ES-I3 (cell line): ENCODE measurements around the gene AGPAT1.
"Not testable (repeated sequence)": the region's sequence is repeated elsewhere in the genome, so short reads cannot be mapped to it uniquely, and the experiment has no call there.

ENCODE experiments used
- H3K36me3 ChIP-seq: 2 replicates; pipeline ENCODE4 v1.6.1; 2013; ENCODE audit warnings: mild to moderate bottlenecking, low read length, control low read depth, moderate library complexity; ENCODE audit not compliant: insufficient read depth
- H3K4me1 ChIP-seq: 2 replicates; pipeline ENCODE4 v1.6.1; 2013; ENCODE audit warnings: mild to moderate bottlenecking, control low read depth, low read length; ENCODE audit not compliant: insufficient read depth
- H3K9ac ChIP-seq: 2 replicates; pipeline ENCODE4 v1.6.1; 2013; ENCODE audit warnings: low read depth, mild to moderate bottlenecking, low read length, moderate library complexity
- H3K9me3 ChIP-seq: 2 replicates; pipeline ENCODE4 v1.6.1; 2013; ENCODE audit warnings: mild to moderate bottlenecking, low read length, moderate library complexity; ENCODE audit not compliant: control insufficient read depth, insufficient read depth

Gene AGPAT1

GRCh38 chr6:32175711-32176475, at the start of gene AGPAT1:
Gene AGPAT1, minus strand, starts transcription at chr6:32176084. Its CDS starts 4,588 bp downstream, at chr6:32171496.
- Histone ChIP-seq H3K9me3 (no peaks in the 10 kb centered on the region), H3K4me1 (peaks cover 19% of the 10 kb centered on the region), H3K36me3 (peaks cover 5% of the 10 kb centered on the region; the same call in 1 of the 2 replicates), H3K9ac (peak within 1 kb of the TSS; percentile 96)

GRCh38 chr6:32224696-32225095, 48.8 kb upstream of the AGPAT1 start:
- Histone ChIP-seq H3K9me3 (no peaks in the 10 kb centered on the region; the same call in 1 of the 2 replicates), H3K4me1 (peaks cover 15% of the 10 kb centered on the region; the same call in 1 of the 2 replicates), H3K9ac (no peak overlapping the region), H3K36me3 (no peaks in the 10 kb centered on the region)

- H3K9me3 ChIP-seq: no peaks in the 10 kb centered on the region; the same call in 1 of the 2 replicates
- H3K9ac ChIP-seq: no peak within 1 kb of the TSS
- no peaks in the 10 kb centered on the region for H3K36me3 ChIP-seq
- peaks cover 15% of the 10 kb centered on the region; the same call in 1 of the 2 replicates for H3K4me1 ChIP-seq
Measured at GRCh38 chr6:32223258-32224235, 47.7 kb upstream of the AGPAT1 start, which contains the start of gene NOTCH4. Gene NOTCH4, minus strand, starts transcription at chr6:32224067. Its CDS starts 139 bp downstream, at chr6:32223928.

- no peaks in the 10 kb centered on the region for H3K36me3 ChIP-seq
- no peak overlapping the region for H3K9ac ChIP-seq
- no peaks in the 10 kb centered on the region; the same call in 1 of the 2 replicates for H3K9me3 ChIP-seq
- peaks cover 15% of the 10 kb centered on the region; the same call in 1 of the 2 replicates for H3K4me1 ChIP-seq
Measured at GRCh38 chr6:32222333-32223230, 46.7 kb upstream of the AGPAT1 start.

- Histone ChIP-seq H3K36me3 (no peaks in the 10 kb centered on the region), H3K9me3 (no peaks in the 10 kb centered on the region), H3K4me1 (peaks cover 15% of the 10 kb centered on the region; the same call in 1 of the 2 replicates), H3K9ac (no peak overlapping the region)
Measured at GRCh38 chr6:32220021-32220420, 44.1 kb upstream of the AGPAT1 start.

GRCh38 chr6:32218167-32218566, 42.3 kb upstream of the AGPAT1 start:
- Histone ChIP-seq H3K9me3 (no peaks in the 10 kb centered on the region), H3K4me1 (peaks cover 4% of the 10 kb centered on the region; the same call in 1 of the 2 replicates), H3K9ac (no peak overlapping the region), H3K36me3 (no peaks in the 10 kb centered on the region)

GRCh38 chr6:32216998-32217397, 41.1 kb upstream of the AGPAT1 start:
- H3K4me1 ChIP-seq: no peaks in the 10 kb centered on the region
- H3K9me3 ChIP-seq: no peaks in the 10 kb centered on the region
- no peaks in the 10 kb centered on the region for H3K36me3 ChIP-seq
- no peak overlapping the region for H3K9ac ChIP-seq

- no peaks in the 10 kb centered on the region for H3K9me3 ChIP-seq
- H3K9ac ChIP-seq: no peak overlapping the region
- no peaks in the 10 kb centered on the region for H3K4me1 ChIP-seq
- no peaks in the 10 kb centered on the region for H3K36me3 ChIP-seq
Measured at GRCh38 chr6:32216285-32216684, 40.4 kb upstream of the AGPAT1 start.

GRCh38 chr6:32215617-32216016, 39.7 kb upstream of the AGPAT1 start:
- Histone ChIP-seq H3K9me3 (no peaks in the 10 kb centered on the region), H3K36me3 (no peaks in the 10 kb centered on the region), H3K9ac (no peak overlapping the region), H3K4me1 (no peaks in the 10 kb centered on the region)

GRCh38 chr6:32214126-32214525, 38.2 kb upstream of the AGPAT1 start:
- H3K9ac ChIP-seq: no peak overlapping the region
- H3K9me3 ChIP-seq: no peaks in the 10 kb centered on the region
- no peaks in the 10 kb centered on the region for H3K36me3 ChIP-seq
- no peaks in the 10 kb centered on the region for H3K4me1 ChIP-seq

GRCh38 chr6:32213649-32214048, 37.8 kb upstream of the AGPAT1 start:
- no peaks in the 10 kb centered on the region for H3K36me3 ChIP-seq
- H3K4me1 ChIP-seq: no peaks in the 10 kb centered on the region
- H3K9ac ChIP-seq: no peak overlapping the region
- no peaks in the 10 kb centered on the region for H3K9me3 ChIP-seq

- no peaks in the 10 kb centered on the region for H3K36me3 ChIP-seq
- no peak overlapping the region for H3K9ac ChIP-seq
- no peaks in the 10 kb centered on the region for H3K9me3 ChIP-seq
- no peaks in the 10 kb centered on the region for H3K4me1 ChIP-seq
Measured at GRCh38 chr6:32212076-32212760, 36.3 kb upstream of the AGPAT1 start.

- not testable (repeated sequence) for H3K9ac ChIP-seq, H3K9me3 ChIP-seq, H3K36me3 ChIP-seq, H3K4me1 ChIP-seq
Measured at GRCh38 chr6:32211432-32211831, 35.5 kb upstream of the AGPAT1 start.
